Caco-2 (cell line): ENCODE data around the gene CNIH3. TPM values are rescaled to one million over a fixed set of nuclear protein-coding genes. Genes with fewer than 3 reads are reported as not detected.

Source experiments
- BruUV-seq: library from RNA; stranded (reverse); fragments of 400-500 nt; replicated peaks from 2 replicates; lab custom pipeline; 2021; lab: Mats Ljungman, UMichigan
- CTCF ChIA-PET: fragments of 300-600 bp; sonication (Branson Sonifier 250); formaldehyde crosslinking; loops from one replicate; lab custom pipeline; 2022; ENCODE audit warnings: antibody characterized with exemption; lab: Charles Lee
- POLR2A ChIA-PET: fragments of 300-600 bp; sonication (Branson Sonifier 250); formaldehyde crosslinking; loops from one replicate; lab custom pipeline; 2022; ENCODE audit warnings: antibody characterized with exemption; lab: Charles Lee
- DNase-seq, 2 experiments: peaks; one replicate each; pipeline versions ENCODE4 v3.0.0 to v3.0.0-alpha.2; 2020 to 2022
- H3K27me3 ChIP-seq: replicated peaks from 2 replicates; pipeline ENCODE4 v1.6.0; 2011; ENCODE audit warnings: low read length; ENCODE audit not compliant: control insufficient read depth, insufficient read depth
- H3K36me3 ChIP-seq: 2 replicates; pipeline ENCODE4 v1.5.1; 2011; ENCODE audit warnings: low read length; ENCODE audit not compliant: control insufficient read depth, insufficient read depth
- H3K4me1 ChIP-seq: fragments of 250-450 bp; sonication (Bioruptor Pico); 2 replicates; pipeline ENCODE4 v1.5.1; 2020; ENCODE audit warnings: mild to moderate bottlenecking
- H3K4me3 ChIP-seq: 2 replicates; pipeline ENCODE4 v1.5.1; 2011; ENCODE audit warnings: low read depth, mild to moderate bottlenecking, control low read depth, low read length
- H3K9me3 ChIP-seq: fragments of 250-450 bp; sonication (Bioruptor Pico); 2 replicates; pipeline ENCODE4 v1.5.1; 2020; ENCODE audit warnings: mild to moderate bottlenecking, moderate library complexity
- H3K27ac Mint-ChIP-seq: one replicate; pipeline ENCODE4 v1.8.0; 2022; ENCODE audit warnings: mixed read lengths; ENCODE audit not compliant: unreplicated experiment
- H3K27me3 Mint-ChIP-seq: one replicate; pipeline ENCODE4 v1.8.0; 2022; ENCODE audit warnings: mixed read lengths; ENCODE audit not compliant: insufficient read depth, unreplicated experiment
- H3K36me3 Mint-ChIP-seq: one replicate; pipeline ENCODE4 v1.8.0; 2022; ENCODE audit warnings: mild to moderate bottlenecking, mixed read lengths; ENCODE audit not compliant: insufficient read depth, unreplicated experiment
- H3K4me1 Mint-ChIP-seq: one replicate; pipeline ENCODE4 v1.8.0; 2022; ENCODE audit warnings: low read depth, mixed read lengths; ENCODE audit not compliant: unreplicated experiment
- H3K4me3 Mint-ChIP-seq: one replicate; pipeline ENCODE4 v1.8.0; 2022; ENCODE audit warnings: mild to moderate bottlenecking, moderate library complexity, mixed read lengths; ENCODE audit not compliant: unreplicated experiment
- H3K9me3 Mint-ChIP-seq: one replicate; pipeline ENCODE4 v1.8.0; 2022; ENCODE audit warnings: mixed read lengths; ENCODE audit not compliant: unreplicated experiment
- CTCF ChIP-seq, 2 experiments: fragments of 200-600 bp in 1 of 2; IDR thresholded peaks; 1 replicate in 1 of 2; 2 replicates in 1 of 2; pipeline versions ENCODE4 v1.5.1 to v1.8.0; 2011 to 2022; ENCODE audit warnings: antibody characterized with exemption in 1 of 2, control low read depth in 1 of 2, inconsistent platforms in 1 of 2, low read depth in 1 of 2, low read length in 1 of 2, mild to moderate bottlenecking in 1 of 2, moderate library complexity in 1 of 2; ENCODE audit not compliant: insufficient read depth in 1 of 2, severe bottlenecking in 1 of 2, unreplicated experiment in 1 of 2
- intact Hi-C: fragments of 100-400 bp; cut with micrococcal nuclease; formaldehyde crosslinking; loops from one replicate; pipeline ENCODE4 v1.10.0; 2022; ENCODE audit not compliant: unreplicated experiment
- total RNA-seq: library from RNA; stranded (reverse); gene quantifications from 2 replicates; pipeline ENCODE4 v1.2.3, GENCODE V29; 2022

CNIH3 gene
- total RNA-seq, 1 experiment from 2014 or later: 2.2 TPM

GRCh38 chr1:224651188-224651587, 35.1 kb downstream of the CNIH3 start:
- intact Hi-C loops: no loop called here
- POLR2A ChIA-PET: no interaction called here
- no peaks in the 10 kb centered on the region for H3K4me1 Mint-ChIP-seq

GRCh38 chr1:224656392-224656791, 40.3 kb downstream of the CNIH3 start:
- H3K4me3 Mint-ChIP-seq: no peak overlapping the region
- no peak overlapping the region for H3K4me3 ChIP-seq
- CTCF ChIA-PET: interaction anchor here (1.0 kb wide), 1 partner anchor 29 kb away, joined by 3 read pairs; no protein-coding TSS in a partner anchor
- no peaks in the 10 kb centered on the region for H3K4me1 ChIP-seq
- no peaks in the 10 kb centered on the region for H3K36me3 Mint-ChIP-seq
- H3K27me3 ChIP-seq: no peaks in the 10 kb centered on the region
- no peaks in the 10 kb centered on the region for H3K36me3 ChIP-seq
- no TSS peak for BruUV-seq
- no peak for DNase-seq
- intact Hi-C loops: no loop called here
- H3K9me3 ChIP-seq: no peaks in the 10 kb centered on the region
- POLR2A ChIA-PET: no interaction called here
- H3K9me3 Mint-ChIP-seq: no peaks in the 10 kb centered on the region
- no peaks in the 10 kb centered on the region for H3K4me1 Mint-ChIP-seq
- H3K27me3 Mint-ChIP-seq: peaks cover 8% of the 10 kb centered on the region
- no peak for TF ChIP-seq CTCF (IDR thresholded peaks at IDR 0.05; ENCODE audit: insufficient read depth in 1 of 2, low read depth in 1 of 2, low read length in 1 of 2, severe bottlenecking in 1 of 2, unreplicated experiment in 1 of 2)
- no peak overlapping the region for H3K27ac Mint-ChIP-seq

More at GRCh38 chr1:224651188-224651587, 35.1 kb downstream of the CNIH3 start:
- Mint-ChIP-seq H3K9me3 (no peaks in the 10 kb centered on the region), H3K27ac (no peak overlapping the region), H3K36me3 (no peaks in the 10 kb centered on the region), H3K27me3 (no peaks in the 10 kb centered on the region), H3K4me3 (no peak overlapping the region)
- TF ChIP-seq CTCF (IDR thresholded peaks at IDR 0.05; ENCODE audit: insufficient read depth in 1 of 2, low read depth in 1 of 2, low read length in 1 of 2, severe bottlenecking in 1 of 2, unreplicated experiment in 1 of 2): no peak
- BruUV-seq: no TSS peak
- CTCF ChIA-PET: no interaction called here
- no peak for DNase-seq
- H3K9me3 ChIP-seq: no peaks in the 10 kb centered on the region
- H3K27me3 ChIP-seq: no peaks in the 10 kb centered on the region
- no peaks in the 10 kb centered on the region for H3K36me3 ChIP-seq
- H3K4me1 ChIP-seq: no peaks in the 10 kb centered on the region
- no peak overlapping the region for H3K4me3 ChIP-seq

GRCh38 chr1:224660074-224660473, 44.0 kb downstream of the CNIH3 start:
- Histone ChIP-seq H3K4me1 (0 out of 2 replicates have a peak, but pooled peaks cover under 1% of the 10 kb centered on the region), H3K4me3 (no peak overlapping the region), H3K27me3 (no peaks in the 10 kb centered on the region), H3K36me3 (no peaks in the 10 kb centered on the region), H3K9me3 (no peaks in the 10 kb centered on the region)
- H3K27ac Mint-ChIP-seq: no peak overlapping the region
- H3K27me3 Mint-ChIP-seq: peaks cover 10% of the 10 kb centered on the region
- no peak for DNase-seq
- no peaks in the 10 kb centered on the region for H3K36me3 Mint-ChIP-seq
- BruUV-seq: no TSS peak
- ChIA-PET POLR2A (no interaction called here), CTCF (no interaction called here)
- H3K4me1 Mint-ChIP-seq: peaks cover 10% of the 10 kb centered on the region
- no peak overlapping the region for H3K4me3 Mint-ChIP-seq
- intact Hi-C loops: no loop called here
- no peak for TF ChIP-seq CTCF (IDR thresholded peaks at IDR 0.05; ENCODE audit: insufficient read depth in 1 of 2, low read depth in 1 of 2, low read length in 1 of 2, severe bottlenecking in 1 of 2, unreplicated experiment in 1 of 2)
- H3K9me3 Mint-ChIP-seq: no peaks in the 10 kb centered on the region
